Neutrophil (primary cell): ENCODE measurements around the gene SHANK1.

Experiments
- H3K27ac ChIP-seq: fragments of 200-600 bp; sonication (generic); 2 replicates; pipeline ENCODE4 v1.5.1; 2016; ENCODE audit warnings: mild to moderate bottlenecking, moderate library complexity
- H3K27me3 ChIP-seq: fragments of 200-600 bp; sonication (generic); 2 replicates; pipeline ENCODE4 v1.6.0; 2016; ENCODE audit warnings: mild to moderate bottlenecking
- H3K36me3 ChIP-seq: fragments of 200-600 bp; sonication (generic); 2 replicates; pipeline ENCODE4 v1.5.1; 2017
- H3K4me1 ChIP-seq, 2 experiments: fragments of 200-600 bp in 1 of 2; sonication (generic) in 1 of 2; 1 replicate in 1 of 2; 2 replicates in 1 of 2; pipeline versions ENCODE4 v1.5.1 to v1.6.1; 2013 to 2016; ENCODE audit warnings: low read depth in 1 of 2, low read length in 1 of 2, mild to moderate bottlenecking in 1 of 2, moderate library complexity in 1 of 2; ENCODE audit not compliant: control insufficient read depth in 1 of 2, insufficient read depth in 1 of 2
- H3K4me3 ChIP-seq, 2 experiments: fragments of 200-600 bp in 1 of 2; sonication (generic) in 1 of 2; 1 replicate in 1 of 2; 2 replicates in 1 of 2; pipeline ENCODE4 v1.5.1; 2013 to 2016; ENCODE audit warnings: low read depth in 1 of 2, low read length in 1 of 2, mild to moderate bottlenecking in 1 of 2, moderate library complexity in 1 of 2
- H3K9me3 ChIP-seq: fragments of 200-600 bp; sonication (generic); 2 replicates; pipeline ENCODE4 v1.5.1; 2016
- CTCF ChIP-seq: fragments of 200-600 bp; sonication (generic); IDR thresholded peaks from 2 replicates; pipeline ENCODE4 v1.5.1; 2016; ENCODE audit warnings: antibody characterized with exemption

Gene SHANK1

GRCh38 chr19:50723735-50724521, 4.3 kb upstream of the SHANK1 start:
- Histone ChIP-seq H3K4me1 (peaks cover 36 to 39% of the 10 kb centered on the region in 2 experiments), H3K27ac (peak overlapping the region; percentile 45), H3K4me3 (peak overlapping the region; percentile 57 to 71), H3K27me3 (peaks cover 88% of the 10 kb centered on the region), H3K9me3 (no peaks in the 10 kb centered on the region), H3K36me3 (no peaks in the 10 kb centered on the region)
- peak; percentile 54 for TF ChIP-seq CTCF

- no peaks in the 10 kb centered on the region for H3K36me3 ChIP-seq
- H3K9me3 ChIP-seq = no peaks in the 10 kb centered on the region
- H3K4me3 ChIP-seq = peak within 1 kb of the TSS; percentile 57 to 71
- no peak for TF ChIP-seq CTCF
- peaks cover 31 to 40% of the 10 kb centered on the region in 2 experiments for H3K4me1 ChIP-seq
- peak within 1 kb of the TSS; percentile 45 for H3K27ac ChIP-seq
- peaks cover 89% of the 10 kb centered on the region for H3K27me3 ChIP-seq
These were observed 3.5 kb upstream of the SHANK1 start, which contains the start of gene CLEC11A for GRCh38 chr19:50723069-50723468. TSS of gene CLEC11A (plus strand) at chr19:50723364. CDS start at chr19:50723526, 162 bp downstream.

GRCh38 chr19:50722201-50723013, 2.8 kb upstream of the SHANK1 start:
- Histone ChIP-seq H3K9me3 (no peaks in the 10 kb centered on the region), H3K36me3 (no peaks in the 10 kb centered on the region), H3K27ac (no peak overlapping the region), H3K27me3 (peaks cover 89% of the 10 kb centered on the region), H3K4me3 (no peak overlapping the region), H3K4me1 (peaks cover 29 to 37% of the 10 kb centered on the region in 2 experiments)
- TF ChIP-seq CTCF = no peak

GRCh38 chr19:50721441-50722137, 2.0 kb upstream of the SHANK1 start:
- H3K9me3 ChIP-seq = no peaks in the 10 kb centered on the region
- peaks cover 29 to 37% of the 10 kb centered on the region in 2 experiments for H3K4me1 ChIP-seq
- H3K27me3 ChIP-seq = peaks cover 97% of the 10 kb centered on the region
- no peak for TF ChIP-seq CTCF
- no peak overlapping the region for H3K4me3 ChIP-seq
- no peak overlapping the region for H3K27ac ChIP-seq
- H3K36me3 ChIP-seq = no peaks in the 10 kb centered on the region

GRCh38 chr19:50720921-50721381, 1.3 kb upstream of the SHANK1 start:
- TF ChIP-seq CTCF = no peak
- no peaks in the 10 kb centered on the region for H3K36me3 ChIP-seq
- H3K27me3 ChIP-seq = peaks cover 100% of the 10 kb centered on the region
- no peak overlapping the region for H3K27ac ChIP-seq
- no peak overlapping the region for H3K4me3 ChIP-seq
- H3K9me3 ChIP-seq = no peaks in the 10 kb centered on the region
- H3K4me1 ChIP-seq = peaks cover 29 to 37% of the 10 kb centered on the region in 2 experiments
